SKM-1 treated with dmso at 0.1 percent for 144 hours (cell line): ENCODE measurements around the gene RC3H2.
"Not testable (repeated sequence)": the region's sequence is repeated elsewhere in the genome, so short reads cannot be mapped to it uniquely, and the experiment has no call there.

Experiments
- DNase-seq: peaks from one replicate; lab custom pipeline; 2025; ENCODE audit not compliant: unreplicated experiment; lab: John Stamatoyannopoulos, UW

RC3H2 gene

DNA sequence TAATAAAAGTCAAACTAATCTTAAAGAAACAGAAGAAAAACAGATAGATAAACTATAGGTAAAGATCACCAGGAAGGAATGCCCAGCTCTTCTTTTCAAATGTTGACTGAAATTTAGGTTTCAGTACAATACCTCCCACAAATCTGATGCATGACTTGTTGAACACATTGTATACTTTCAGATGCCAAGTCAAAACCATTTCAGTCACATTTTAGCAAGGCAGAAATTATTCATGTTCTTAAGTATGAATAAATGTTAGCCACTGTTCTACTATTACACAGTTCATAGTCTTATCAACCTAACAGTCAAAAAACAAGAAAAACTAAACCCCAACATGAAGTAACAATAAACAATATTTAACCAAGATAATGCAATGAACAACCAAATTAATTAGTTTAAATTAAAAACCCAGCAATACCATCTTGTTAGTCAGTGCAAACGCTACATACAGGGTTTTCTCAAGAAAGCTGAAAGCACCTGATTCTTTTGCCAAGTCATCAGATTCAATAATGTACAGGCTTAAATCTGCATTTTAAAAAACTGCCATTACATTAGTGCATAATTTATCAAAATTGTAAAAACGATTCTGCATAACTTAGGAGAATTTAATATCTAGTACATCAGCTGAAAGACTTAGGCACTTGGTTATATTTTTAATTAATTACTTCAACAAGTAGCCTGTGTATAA is 56.8 kb downstream of the RC3H2 start:
- no peak for DNase-seq

DNA sequence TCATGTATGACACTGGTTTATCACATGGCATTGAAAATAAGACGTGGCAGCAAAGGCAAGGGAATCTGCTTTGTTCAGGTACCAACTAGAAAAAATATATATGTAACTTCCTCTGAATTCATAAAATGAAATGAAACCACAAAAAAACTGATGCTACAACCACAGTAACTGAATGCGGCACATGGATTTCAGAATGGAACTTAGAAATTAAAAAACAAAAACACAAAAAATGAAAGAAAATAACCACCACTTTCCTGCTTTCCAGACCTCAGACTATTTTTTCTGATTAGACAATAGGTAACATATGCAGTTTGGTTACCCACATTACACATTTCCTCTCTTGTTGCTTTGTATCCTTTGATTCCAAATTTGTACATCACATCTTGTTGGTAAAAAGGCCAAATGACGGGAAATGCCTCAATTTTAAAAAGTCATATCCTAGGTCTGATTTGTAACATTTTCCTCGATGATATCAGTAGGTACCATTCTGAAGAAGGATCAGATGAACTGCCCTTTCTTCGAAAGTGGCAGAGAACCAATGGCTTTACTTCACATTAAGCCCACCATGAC is 58.7 kb downstream of the RC3H2 start:
- DNase-seq = no peak

DNA sequence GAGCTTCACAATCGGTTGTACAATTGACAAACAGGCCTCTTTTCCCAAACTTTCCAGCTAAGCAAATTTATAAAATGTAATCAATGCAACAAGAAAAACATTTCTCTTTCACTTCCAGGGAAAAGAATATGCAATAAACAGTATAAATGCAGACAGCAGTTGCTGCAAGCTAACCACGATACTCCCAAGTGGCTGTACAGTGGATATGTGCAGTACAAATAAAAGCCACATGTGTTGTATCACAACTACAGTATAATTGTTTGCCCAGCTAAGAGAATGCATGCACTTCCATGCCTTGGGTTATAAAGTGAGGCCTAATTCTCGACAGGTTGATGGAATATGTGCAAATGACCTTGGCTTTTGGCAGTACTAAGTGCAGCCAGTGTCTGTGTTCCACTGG is 60.0 kb downstream of the RC3H2 start:
- no peak for DNase-seq

DNA sequence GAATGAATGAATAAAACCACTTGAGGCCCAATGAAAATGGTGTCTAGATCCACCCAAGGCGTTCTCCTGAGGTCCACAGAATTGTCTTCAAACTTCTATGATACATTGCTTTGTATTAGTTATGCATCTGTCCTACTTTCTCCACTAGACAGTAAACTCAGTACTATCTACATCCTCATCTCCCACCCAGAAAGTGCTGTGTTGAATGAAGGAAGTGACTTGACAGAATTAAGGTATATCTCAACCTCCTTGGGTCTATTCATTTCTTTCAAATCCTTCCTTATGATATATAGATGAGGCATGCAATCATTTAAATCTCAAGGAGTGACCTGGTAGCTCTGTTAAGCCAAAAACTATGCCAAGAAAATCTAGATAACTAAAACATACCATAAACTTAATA is 61.0 kb downstream of the RC3H2 start:
- DNase-seq = no peak

DNA sequence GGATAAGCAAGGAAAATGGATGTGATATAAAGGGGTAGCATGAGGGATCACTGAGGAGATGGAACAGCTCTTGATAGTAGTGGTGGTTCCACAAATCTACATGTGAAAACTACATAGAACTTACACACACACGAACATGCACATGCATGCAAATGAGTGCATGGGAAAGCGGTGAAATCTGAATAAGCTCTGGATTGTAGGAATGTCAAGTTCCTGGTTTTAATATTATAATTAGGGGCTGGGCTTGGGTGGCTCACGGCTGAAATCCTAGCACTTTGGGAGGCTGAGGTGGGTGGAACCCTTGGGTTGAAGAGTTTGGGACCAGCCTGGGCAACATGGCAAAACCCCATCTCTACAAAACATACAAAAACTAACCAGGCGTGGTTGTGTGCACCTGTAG is 63.7 kb downstream of the RC3H2 start:
- DNase-seq = no peak

DNA sequence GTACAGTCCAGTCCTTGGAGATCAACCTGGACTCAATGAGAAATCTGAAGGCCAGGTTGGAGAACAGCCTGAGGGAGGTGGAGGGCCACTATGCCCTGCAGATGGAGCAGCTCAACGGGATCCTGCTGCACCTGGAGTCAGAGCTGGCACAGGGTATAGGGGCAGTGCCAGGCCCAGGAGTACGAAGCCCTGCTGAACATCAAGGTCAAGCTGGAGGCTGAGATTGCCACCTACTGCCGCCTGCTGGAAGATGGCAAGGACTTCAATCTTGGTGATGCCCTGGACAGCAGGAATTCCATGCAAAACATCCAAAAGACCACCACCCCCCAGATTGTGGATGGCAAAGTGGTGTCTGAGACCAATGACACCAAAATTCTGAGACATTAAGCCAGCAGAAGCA is 66.7 kb downstream of the RC3H2 start:
- DNase-seq = not testable (repeated sequence)

DNA sequence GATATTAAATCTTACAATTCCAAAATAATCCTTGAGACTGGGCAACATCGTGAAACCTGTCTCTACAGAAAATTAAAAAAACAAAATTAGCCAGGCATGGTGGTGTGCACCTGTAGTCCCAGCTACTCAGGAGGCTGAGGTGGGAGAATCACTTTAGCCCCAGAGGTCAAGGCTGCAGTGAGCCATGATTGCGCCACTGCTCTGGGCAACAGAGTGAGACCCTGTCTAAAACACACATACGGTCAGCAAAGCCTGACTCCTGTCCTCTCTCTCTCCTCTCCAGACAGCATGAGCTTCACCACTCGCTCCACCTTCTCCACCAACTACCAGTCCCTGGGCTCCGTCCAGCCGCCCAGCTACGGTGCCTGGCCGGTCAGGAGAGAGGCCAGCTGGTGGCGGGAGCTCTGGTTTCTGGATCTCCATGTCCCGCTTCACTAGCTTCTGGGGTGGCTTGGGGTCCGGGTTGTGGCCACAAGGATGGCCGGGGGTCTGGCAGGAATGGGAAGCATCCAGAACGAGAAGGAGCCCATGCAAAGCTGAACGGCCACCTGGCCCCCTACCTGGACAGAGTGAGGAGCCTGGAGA is 67.8 kb downstream of the RC3H2 start:
- DNase-seq = no peak

DNA sequence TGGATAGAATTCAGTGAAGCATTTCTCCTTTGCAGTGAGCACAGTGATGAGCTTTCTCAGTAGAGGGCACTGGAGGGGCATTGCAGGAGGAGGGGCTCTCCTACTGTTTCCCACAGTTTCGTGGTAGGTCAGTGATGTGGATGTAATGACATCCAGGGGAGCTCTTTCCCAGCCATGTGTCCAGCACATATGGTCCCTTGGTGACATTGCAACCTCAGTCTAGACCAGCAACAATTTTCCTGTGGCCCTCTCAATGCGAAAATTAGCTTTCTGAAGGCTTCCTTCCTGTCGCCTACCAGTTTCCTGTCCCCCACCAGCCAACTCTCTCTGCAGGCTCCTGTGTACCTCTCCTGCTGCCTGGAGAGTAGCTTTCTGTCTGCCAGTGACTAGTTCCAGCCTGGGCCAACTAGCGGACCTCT is 69.8 kb downstream of the RC3H2 start:
- DNase-seq = no peak

DNA sequence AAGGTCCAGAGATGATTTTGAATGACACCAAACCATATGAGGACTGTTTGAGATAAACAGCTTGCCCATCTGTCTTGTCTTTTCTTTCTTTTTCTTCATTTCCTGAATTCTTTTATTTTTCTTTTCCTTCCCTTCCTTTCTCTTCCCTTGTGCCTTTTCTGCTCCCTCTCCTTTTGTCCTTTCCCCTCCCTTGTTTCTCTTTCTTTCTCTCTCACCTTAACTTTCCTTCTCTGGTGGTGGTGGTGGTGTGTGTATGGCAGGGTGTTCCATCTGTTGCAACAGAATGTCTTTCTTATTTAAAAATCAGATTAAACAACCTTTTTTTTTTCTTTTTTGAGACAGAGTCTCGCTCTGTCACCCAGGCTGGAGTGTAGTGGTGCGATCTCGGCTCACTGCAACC is 73.0 kb downstream of the RC3H2 start:
- DNase-seq = no peak

DNA sequence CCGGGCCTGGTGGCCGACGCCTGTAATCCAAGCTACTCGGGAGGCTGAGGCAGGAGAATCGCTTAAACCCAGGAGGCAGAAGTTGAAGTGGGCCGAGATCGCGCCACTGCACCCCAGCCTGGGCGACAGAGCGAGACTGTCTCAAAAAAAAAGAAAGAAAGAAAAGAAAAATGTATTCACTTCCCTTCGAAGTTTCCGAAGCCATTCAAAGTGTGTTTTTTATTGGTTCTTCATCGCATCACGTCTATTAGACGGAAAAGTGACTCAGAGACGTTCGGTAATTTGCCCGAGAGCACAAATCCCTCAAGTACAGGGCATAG is 76.2 kb downstream of the RC3H2 start:
- not testable (repeated sequence) for DNase-seq

DNA sequence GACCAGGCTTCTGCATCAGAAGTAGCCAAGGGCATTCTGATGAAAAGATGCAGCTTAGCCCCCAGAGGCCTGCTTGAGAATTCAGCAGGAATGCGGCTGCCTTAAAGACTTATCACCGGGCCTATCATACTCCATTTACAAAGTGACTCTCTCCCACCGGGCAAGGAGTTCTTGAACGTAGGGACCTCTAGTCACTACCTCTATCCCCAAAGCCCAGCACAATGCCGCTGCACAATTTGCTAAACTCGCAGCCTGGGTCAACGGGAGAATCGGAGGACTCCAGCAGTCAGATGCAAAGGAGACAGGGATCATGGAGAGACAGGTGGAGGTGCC is 77.4 kb downstream of the RC3H2 start:
- no peak for DNase-seq

DNA sequence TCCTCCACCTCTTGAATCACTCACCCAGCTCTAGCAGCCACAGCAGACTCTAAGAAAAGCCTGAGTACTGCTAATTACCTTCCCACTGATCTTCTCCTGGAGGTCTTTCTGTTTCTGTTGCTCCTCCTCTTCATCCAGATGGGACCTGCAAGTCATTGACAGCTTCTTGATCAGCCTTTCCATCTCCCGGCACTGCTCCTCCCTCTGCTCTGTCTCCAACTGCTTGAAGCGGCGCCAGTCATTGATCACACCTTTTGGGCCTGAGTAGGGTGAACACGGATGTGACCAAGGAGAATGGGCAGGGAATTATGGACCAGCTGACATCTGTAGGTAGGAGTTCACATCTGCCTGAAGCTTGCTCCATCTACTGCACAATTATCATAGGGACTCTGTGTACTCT is 82.2 kb downstream of the RC3H2 start:
- no peak for DNase-seq

DNA sequence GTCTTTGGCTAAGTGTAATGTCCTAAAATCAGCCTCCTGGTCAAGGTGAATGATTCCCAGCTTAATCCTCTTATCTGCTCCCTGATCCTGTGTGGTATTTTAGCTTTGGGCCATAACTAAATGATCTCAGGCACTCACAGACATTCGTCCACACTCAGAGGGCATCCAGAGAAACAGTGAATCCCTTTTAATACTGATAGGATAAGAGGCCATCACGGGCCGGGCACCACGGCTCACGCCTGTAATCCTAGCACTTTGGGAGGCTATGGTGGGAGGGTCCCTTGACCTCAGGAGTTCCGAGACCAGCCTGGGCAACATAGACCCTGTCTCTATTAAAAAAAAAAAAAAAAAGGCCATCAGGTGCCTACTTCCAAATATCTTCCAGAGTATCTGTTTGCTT is 83.1 kb downstream of the RC3H2 start:
- DNase-seq = no peak

DNA sequence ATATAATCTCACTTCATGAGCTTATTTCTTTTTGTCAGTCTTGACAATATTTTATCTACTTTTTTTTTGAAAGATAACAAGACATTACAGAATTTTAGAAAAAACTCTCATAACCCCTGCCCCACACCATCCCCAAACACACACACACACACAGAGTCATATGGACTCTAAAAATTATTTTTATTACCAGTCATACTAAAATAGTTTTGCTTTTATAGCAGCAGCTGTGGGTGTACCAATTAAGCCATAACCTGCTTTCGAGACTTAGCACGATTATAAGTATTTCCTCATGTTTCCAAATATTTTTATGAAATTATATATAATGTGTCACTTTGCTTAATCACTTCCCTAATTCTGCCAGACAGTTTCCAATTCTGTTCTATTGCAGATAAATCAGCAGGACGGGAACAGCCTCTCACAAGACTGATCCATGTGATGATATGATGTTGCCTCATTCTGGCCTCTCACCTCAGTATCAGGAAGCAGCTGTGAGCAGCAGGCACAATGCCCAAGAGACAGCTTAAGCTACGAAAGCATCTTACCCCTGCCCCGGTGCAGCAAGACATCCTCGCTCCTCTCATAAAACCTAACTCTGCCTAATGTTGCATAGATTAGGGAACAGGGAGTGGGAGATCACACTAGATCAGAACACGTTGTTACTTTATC is 83.7 kb downstream of the RC3H2 start:
- no peak for DNase-seq

DNA sequence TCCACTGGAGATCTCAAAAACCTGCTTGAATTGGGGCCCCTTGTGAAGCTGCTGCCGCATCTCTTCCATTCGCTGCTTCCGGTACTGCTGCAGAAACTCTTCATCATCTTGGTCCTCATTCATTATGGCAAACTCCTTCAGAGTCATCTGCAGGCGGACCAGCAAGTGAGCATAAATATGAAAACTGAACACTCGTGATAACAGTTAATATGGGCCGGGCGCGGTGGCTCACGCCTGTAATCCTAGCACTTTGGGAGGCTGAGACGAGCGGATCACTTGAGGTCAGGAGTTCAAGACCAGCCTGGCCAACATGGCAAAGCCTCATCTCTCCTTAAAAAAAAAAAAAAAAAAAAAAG is 84.7 kb downstream of the RC3H2 start:
- no peak for DNase-seq

DNA sequence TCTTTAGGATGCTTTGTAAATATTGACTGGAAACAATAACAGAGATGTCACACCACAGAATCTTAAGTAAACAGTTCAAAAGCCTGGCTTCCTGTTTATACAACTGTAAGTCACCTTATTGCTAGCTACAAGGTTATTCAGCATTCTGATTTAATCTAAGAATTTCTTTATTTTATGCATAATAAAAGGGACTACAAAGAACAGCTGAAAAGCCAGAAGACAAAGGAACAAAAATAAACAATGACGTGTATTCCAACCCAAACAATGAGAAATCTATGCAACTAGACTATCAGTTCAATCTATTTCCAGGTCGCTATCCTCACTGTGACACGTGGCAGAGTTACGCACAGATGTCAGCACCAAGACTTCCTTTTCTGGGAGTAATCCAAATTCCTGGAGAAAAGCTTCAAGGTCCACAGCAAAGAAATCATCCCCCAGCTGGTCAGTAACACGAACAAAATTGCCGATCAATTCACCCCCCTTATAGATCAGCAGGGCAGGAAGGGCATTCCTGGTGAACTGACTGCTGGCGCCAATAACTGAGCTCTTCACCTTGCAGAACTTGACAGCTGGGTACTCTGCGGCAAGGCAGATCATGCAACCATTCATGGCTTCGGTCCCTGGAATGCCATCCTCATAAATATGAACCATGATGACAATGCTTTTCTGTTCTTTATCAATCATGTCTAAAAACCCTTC is 85.2 kb downstream of the RC3H2 start:
- DNase-seq = no peak

DNA sequence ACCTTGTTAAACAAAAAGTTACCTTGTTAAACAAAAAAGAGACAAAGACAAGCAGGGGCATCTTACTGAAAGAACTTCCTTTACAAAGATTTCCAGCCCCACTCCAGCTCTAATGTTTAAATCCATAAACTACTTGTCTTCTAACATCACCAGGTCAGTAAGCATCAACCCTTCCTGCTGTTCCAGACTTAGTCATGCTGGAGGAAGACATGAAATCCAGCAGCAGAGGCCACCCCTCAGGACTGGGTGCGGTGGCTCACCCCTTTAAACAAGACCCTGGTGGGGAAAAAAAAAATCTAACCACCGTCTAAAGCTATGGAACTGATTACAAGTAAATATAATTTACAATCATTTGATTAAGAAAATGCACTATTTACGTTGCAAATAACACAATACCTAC is 85.8 kb downstream of the RC3H2 start:
- DNase-seq = no peak

DNA sequence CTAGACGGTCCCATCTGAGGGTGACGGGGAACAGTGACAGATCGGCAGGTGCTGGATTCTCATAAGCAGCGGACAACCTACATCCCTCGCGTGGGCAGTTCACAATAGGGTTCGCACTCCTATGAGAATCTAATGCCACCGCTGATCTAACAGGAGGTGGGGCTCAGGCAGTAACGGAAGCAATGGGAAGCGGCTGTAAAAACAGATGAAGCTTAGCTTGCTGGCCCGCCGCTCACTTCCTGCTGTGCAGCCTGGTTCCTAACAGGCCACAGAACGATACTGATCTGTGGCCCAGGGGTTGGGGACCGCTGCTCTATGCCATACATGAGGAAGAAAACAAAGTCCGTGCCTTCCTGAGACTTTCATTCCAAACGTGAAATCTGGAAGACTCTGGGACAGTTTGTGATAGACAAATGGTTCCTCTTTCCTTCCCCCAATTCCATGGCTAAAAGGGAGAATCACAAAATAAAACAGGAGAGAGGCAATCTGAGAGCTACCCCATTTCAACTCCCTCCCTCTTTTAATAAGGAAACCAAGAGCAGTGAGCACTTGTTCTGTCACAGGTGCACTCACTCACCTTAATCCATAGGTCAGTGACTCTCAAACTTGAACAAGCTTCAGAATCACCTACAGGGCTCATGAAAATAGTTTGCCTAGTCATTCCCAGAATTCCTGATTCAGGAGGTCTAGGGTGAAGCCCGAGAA is 88.8 kb downstream of the RC3H2 start:
- DNase-seq = no peak

DNA sequence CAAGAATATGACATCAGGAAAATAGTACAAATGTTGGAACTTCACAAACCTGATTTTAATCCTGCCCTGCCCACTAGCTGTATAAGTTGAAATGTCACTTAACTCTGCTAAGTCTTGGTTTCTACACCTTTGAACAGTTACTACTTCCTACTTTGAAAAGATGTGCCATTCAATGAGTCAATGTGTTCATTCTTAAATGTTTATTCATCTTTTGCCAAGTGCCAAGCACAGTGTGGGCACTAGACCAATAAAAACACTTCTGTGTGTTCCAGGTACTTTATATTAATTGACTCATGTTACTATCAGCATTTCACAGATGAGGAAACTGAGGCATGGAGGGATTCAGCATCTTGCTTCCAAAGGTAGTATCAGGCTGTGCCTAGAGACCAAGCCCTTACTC is 89.6 kb downstream of the RC3H2 start:
- no peak for DNase-seq

DNA sequence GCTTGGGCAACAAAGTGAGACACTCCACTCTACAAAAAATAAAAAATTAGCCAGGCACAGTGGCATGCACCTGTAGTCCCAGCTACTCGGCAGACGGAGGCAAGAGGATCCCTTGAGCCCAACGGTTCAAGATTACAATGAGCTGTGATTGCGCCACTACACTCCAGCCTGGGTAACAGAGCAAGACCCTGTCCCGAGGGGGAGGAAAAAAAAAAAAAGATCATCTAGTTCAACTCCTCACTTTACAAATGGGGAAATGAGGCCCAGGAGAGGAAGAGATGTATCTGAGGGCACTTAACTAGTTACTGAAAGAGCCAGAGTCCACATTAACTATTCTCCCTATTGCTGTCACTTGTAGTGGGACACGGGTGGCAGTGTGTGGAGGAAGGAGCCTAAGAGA is 90.6 kb downstream of the RC3H2 start:
- peak; percentile 31 for DNase-seq

DNA sequence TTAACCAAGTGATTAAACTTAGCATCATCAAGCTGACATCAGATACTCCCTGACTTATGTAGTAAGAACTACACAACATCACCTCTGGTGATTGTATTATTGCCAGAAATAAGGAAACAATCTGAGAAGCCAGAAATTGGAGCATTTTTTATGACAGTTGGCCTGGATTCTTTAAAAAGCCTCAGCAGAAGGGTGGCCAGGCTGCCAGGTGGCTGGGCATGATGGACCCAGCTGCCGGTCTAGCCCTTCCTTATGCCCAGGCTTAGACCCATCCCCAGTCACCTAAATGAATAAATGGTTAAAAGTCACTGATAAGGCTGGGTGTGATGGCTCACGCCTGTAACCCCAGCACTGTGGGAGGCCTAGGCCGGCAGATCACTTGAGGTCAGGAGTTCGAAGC is 92.4 kb downstream of the RC3H2 start:
- DNase-seq = no peak
